ENCODE data around the gene TTLL9.

Gene TTLL9

DNA sequence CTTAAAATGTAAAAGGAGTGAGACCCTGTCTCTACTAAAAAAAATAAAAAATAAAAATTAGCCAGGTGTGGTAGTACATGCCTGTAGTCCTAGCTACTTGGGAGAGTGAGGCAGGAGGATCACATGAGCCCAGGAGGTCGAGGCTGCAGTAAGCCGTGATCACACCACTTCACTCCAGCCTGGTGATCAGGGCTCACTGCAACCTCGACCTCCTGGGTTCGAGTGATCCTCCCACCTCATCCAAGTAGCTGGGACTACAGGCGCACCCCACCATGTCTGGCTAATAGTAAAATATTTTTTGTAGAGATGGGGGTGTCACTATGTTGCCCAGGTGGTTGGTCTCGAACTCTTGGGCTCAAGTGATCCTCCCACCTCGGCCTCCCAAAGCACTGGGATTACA is 17.0 kb upstream of the TTLL9 start:
- WGBS, 2 donors (ENCODE audit: extremely low coverage in 2 of 2, insufficient read length in 2 of 2, insufficient replicate concordance in 1 of 2): no CpG with 5 or more reads among the region's 7 CpGs
- no peak overlapping the region for H3K4me2 ChIP-seq (ENCODE audit: insufficient read depth, low read length, poor library complexity, severe bottlenecking)

DNA sequence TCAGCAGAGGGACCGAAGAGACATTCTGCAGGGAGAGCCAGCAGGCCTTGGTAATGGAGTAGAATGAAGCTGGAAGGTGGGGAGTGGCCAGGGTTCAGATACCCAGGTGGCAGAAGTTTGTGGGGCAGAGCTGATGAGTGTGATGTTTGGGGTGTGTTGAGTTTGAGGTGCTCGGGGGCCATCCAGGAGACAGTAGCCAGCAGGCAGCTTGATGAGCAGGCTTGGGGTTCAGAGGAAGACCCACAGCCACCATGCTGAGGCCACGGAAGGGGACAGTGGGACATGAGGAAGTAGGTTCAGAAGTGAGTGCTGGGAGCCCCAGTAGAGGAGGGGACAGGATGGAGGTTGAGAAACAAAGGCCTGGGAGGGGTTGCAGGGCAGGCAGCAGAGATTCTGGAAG is 13.9 kb upstream of the TTLL9 start:
- peaks cover 9 to 13% of the 10 kb centered on the region in 2 donors for H3K4me1 ChIP-seq (ENCODE audit: control insufficient read depth in 2 of 2, insufficient read depth in 1 of 2, low read depth in 1 of 2, low read length in 2 of 2)
- DNase-seq (ENCODE audit: low spot score): no peak
- H3K4me2 ChIP-seq (ENCODE audit: insufficient read depth, low read length, poor library complexity, severe bottlenecking): no peak overlapping the region
- H3K27me3 ChIP-seq (ENCODE audit: control insufficient read depth in 3 of 3, insufficient read depth in 3 of 3, low read depth in 1 of 3, low read length in 3 of 3): peaks cover 0 to 34% (median 4%) of the 10 kb centered on the region in 3 experiments
- no peak overlapping the region for H3K4me3 ChIP-seq (ENCODE audit: low read length in 2 of 2)
- no peaks in the 10 kb centered on the region for H3K36me3 ChIP-seq (replicated peaks in 1 of 2; ENCODE audit: control insufficient read depth in 2 of 2, insufficient read depth in 2 of 2, low read length in 2 of 2)
- no peak overlapping the region for H3K27ac ChIP-seq (replicated peaks; ENCODE audit: low read length)
- no peak overlapping the region for H4K8ac ChIP-seq (ENCODE audit: low read depth, low read length)
- no peak overlapping the region for H2AFZ ChIP-seq (ENCODE audit: low read length)
- H3K18ac ChIP-seq (ENCODE audit: low read length): peak overlapping the region; percentile 51
- H2BK120ac ChIP-seq (ENCODE audit: low read depth, low read length): no peak overlapping the region
- peak overlapping the region; percentile 5 for H2BK15ac ChIP-seq (ENCODE audit: low read length)
- no peak overlapping the region for H2BK5ac ChIP-seq (ENCODE audit: low read length)
- H2BK12ac ChIP-seq (ENCODE audit: low read length): no peak overlapping the region
- no peak overlapping the region for H3K4ac ChIP-seq (ENCODE audit: low read length)
- H3K9ac ChIP-seq (ENCODE audit: low read depth, low read length, poor library complexity): no peak overlapping the region
- H2AK5ac ChIP-seq (ENCODE audit: low read depth, low read length): no peak overlapping the region
- no peaks in the 10 kb centered on the region for H3K9me3 ChIP-seq (replicated peaks in 1 of 2; ENCODE audit: control insufficient read depth in 2 of 2, insufficient read depth in 1 of 2, low read depth in 1 of 2, low read length in 2 of 2)
- WGBS, 2 donors (ENCODE audit: extremely low coverage in 2 of 2, insufficient read length in 2 of 2, insufficient replicate concordance in 1 of 2): no CpG with 5 or more reads among the region's 3 CpGs
- H4K91ac ChIP-seq (ENCODE audit: low read depth, low read length, poor library complexity): no peak overlapping the region
- H3K79me1 ChIP-seq (ENCODE audit: low read depth, low read length): no peaks in the 10 kb centered on the region
- H3K14ac ChIP-seq (ENCODE audit: low read length): no peak overlapping the region
- no peak overlapping the region for H3K23ac ChIP-seq (ENCODE audit: low read depth, low read length, poor library complexity)

More for the DNA sequence above, 17.0 kb upstream of the TTLL9 start:
- H2AK5ac ChIP-seq (ENCODE audit: low read depth, low read length): no peak overlapping the region
- H3K18ac ChIP-seq (ENCODE audit: low read length): no peak overlapping the region
- no peak overlapping the region for H2BK15ac ChIP-seq (ENCODE audit: low read length)
- no peak overlapping the region for H3K23ac ChIP-seq (ENCODE audit: low read depth, low read length, poor library complexity)
- H3K9ac ChIP-seq (ENCODE audit: low read depth, low read length, poor library complexity): no peak overlapping the region
- no peak overlapping the region for H2AFZ ChIP-seq (ENCODE audit: low read length)
- no peak overlapping the region for H3K14ac ChIP-seq (ENCODE audit: low read length)
- no peaks in the 10 kb centered on the region for H3K36me3 ChIP-seq (replicated peaks in 1 of 2; ENCODE audit: control insufficient read depth in 2 of 2, insufficient read depth in 2 of 2, low read length in 2 of 2)
- no peak overlapping the region for H2BK120ac ChIP-seq (ENCODE audit: low read depth, low read length)
- peaks cover 0 to 60% (median 15%) of the 10 kb centered on the region in 3 experiments for H3K27me3 ChIP-seq (ENCODE audit: control insufficient read depth in 3 of 3, insufficient read depth in 3 of 3, low read depth in 1 of 3, low read length in 3 of 3)
- no peak overlapping the region for H3K27ac ChIP-seq (replicated peaks; ENCODE audit: low read length)
- H2BK12ac ChIP-seq (ENCODE audit: low read length): no peak overlapping the region
- no peak overlapping the region for H4K8ac ChIP-seq (ENCODE audit: low read depth, low read length)
- no peak overlapping the region for H2BK5ac ChIP-seq (ENCODE audit: low read length)
- H4K91ac ChIP-seq (ENCODE audit: low read depth, low read length, poor library complexity): no peak overlapping the region
- H3K4me3 ChIP-seq (ENCODE audit: low read length in 2 of 2): no peak overlapping the region
- H3K4me1 ChIP-seq (ENCODE audit: control insufficient read depth in 2 of 2, insufficient read depth in 1 of 2, low read depth in 1 of 2, low read length in 2 of 2): no peaks in the 10 kb centered on the region
- no peak for DNase-seq (ENCODE audit: low spot score)
- H3K4ac ChIP-seq (ENCODE audit: low read length): no peak overlapping the region
- H3K79me1 ChIP-seq (ENCODE audit: low read depth, low read length): no peaks in the 10 kb centered on the region
- H3K9me3 ChIP-seq (replicated peaks in 1 of 2; ENCODE audit: control insufficient read depth in 2 of 2, insufficient read depth in 1 of 2, low read depth in 1 of 2, low read length in 2 of 2): no peaks in the 10 kb centered on the region

DNA sequence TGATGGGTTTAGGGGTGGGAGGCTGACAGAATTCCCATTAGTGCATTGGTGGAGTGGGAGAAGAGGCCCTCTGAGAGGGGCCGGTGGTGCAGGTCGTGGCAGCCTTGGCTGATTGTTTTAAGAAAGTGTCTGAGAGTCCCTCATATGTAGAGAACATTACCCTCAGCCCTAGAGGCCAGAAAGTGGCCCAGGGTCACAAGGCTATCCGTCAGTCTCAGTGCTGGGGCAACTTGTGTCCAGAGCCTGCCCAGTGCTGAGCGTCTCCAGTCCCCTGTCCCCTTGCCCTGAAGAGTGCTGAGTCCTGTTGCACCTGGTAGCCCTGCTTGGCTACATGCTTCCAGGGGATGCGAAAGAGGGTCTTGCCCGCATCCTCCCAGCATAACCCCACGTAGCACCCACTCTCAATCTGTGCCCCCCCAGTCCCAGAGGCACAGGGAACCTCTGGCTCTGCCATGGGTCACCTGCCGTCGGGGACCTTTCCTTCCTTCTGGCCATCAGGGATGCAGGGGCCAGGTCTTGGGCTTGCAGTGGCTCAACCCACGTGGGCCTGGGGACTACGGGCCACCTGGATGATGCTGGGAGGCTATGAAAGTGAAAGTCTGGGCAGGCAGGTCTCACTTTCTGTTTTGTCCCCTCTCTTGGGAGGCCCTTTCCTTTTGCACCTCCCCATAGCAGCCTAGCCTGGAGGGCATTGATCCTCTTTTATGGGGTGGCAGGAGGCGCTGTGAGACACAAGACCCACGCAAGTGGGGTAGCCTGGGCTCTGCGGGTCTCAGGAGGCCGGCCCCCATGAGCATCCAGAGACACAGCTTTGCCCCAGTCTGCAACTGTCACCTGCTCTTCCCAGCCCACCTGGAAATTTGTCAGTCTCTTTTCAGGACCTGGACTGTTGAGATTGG is 12.3 kb upstream of the TTLL9 start:
- WGBS, 2 donors (ENCODE audit: extremely low coverage in 2 of 2, insufficient read length in 2 of 2, insufficient replicate concordance in 1 of 2): no CpG with 5 or more reads among the region's 15 CpGs

DNA sequence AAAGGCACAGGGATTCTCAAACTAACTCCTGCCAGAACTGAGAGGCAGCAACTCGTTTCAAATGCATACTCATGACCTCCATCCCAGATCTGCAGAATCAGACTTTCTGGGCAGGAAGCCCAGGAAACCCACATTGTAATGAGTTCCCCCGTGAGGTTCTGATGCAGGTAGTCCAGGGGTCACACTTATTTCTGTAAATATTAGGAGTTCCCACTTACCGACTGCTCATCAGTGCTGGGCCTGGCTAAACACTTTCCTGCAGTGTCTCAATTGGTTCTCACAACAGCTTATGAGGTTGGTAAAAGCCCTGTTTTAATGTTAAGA is 11.7 kb upstream of the TTLL9 start:
- Histone ChIP-seq H3K18ac (ENCODE audit: low read length) (no peak overlapping the region), H3K9ac (ENCODE audit: low read depth, low read length, poor library complexity) (no peak overlapping the region), H2AFZ (ENCODE audit: low read length) (no peak overlapping the region), H3K4ac (ENCODE audit: low read length) (no peak overlapping the region), H3K79me1 (ENCODE audit: low read depth, low read length) (no peaks in the 10 kb centered on the region), H3K14ac (ENCODE audit: low read length) (no peak overlapping the region), H2BK5ac (ENCODE audit: low read length) (no peak overlapping the region), H3K27me3 (ENCODE audit: control insufficient read depth in 3 of 3, insufficient read depth in 3 of 3, low read depth in 1 of 3, low read length in 3 of 3) (peaks cover 0 to 29% (median 4%) of the 10 kb centered on the region in 3 experiments), H4K91ac (ENCODE audit: low read depth, low read length, poor library complexity) (no peak overlapping the region), H4K8ac (ENCODE audit: low read depth, low read length) (no peak overlapping the region), H3K36me3 (replicated peaks in 1 of 2; ENCODE audit: control insufficient read depth in 2 of 2, insufficient read depth in 2 of 2, low read length in 2 of 2) (peaks cover 0 to 10% of the 10 kb centered on the region in 2 donors), H2BK12ac (ENCODE audit: low read length) (no peak overlapping the region), H3K23ac (ENCODE audit: low read depth, low read length, poor library complexity) (no peak overlapping the region), H2BK120ac (ENCODE audit: low read depth, low read length) (no peak overlapping the region), H3K4me1 (ENCODE audit: control insufficient read depth in 2 of 2, insufficient read depth in 1 of 2, low read depth in 1 of 2, low read length in 2 of 2) (peaks cover 11 to 19% of the 10 kb centered on the region in 2 donors), H3K9me3 (replicated peaks in 1 of 2; ENCODE audit: control insufficient read depth in 2 of 2, insufficient read depth in 1 of 2, low read depth in 1 of 2, low read length in 2 of 2) (no peaks in the 10 kb centered on the region), H3K27ac (replicated peaks; ENCODE audit: low read length) (no peak overlapping the region), H2AK5ac (ENCODE audit: low read depth, low read length) (no peak overlapping the region), H2BK15ac (ENCODE audit: low read length) (no peak overlapping the region), H3K4me2 (ENCODE audit: insufficient read depth, low read length, poor library complexity, severe bottlenecking) (no peak overlapping the region), H3K4me3 (ENCODE audit: low read length in 2 of 2) (no peak overlapping the region)
- WGBS, 2 donors (ENCODE audit: extremely low coverage in 2 of 2, insufficient read length in 2 of 2, insufficient replicate concordance in 1 of 2): no CpG with 5 or more reads among the region's 3 CpGs
- DNase-seq (ENCODE audit: low spot score): no peak

More for the DNA sequence above, 12.3 kb upstream of the TTLL9 start:
- H3K4me1 ChIP-seq (ENCODE audit: control insufficient read depth in 2 of 2, insufficient read depth in 1 of 2, low read depth in 1 of 2, low read length in 2 of 2): peaks cover 11 to 19% of the 10 kb centered on the region in 2 donors
- no peak overlapping the region for H2BK15ac ChIP-seq (ENCODE audit: low read length)
- H3K23ac ChIP-seq (ENCODE audit: low read depth, low read length, poor library complexity): peak overlapping the region; percentile 57
- H2AFZ ChIP-seq (ENCODE audit: low read length): no peak overlapping the region
- H3K36me3 ChIP-seq (replicated peaks in 1 of 2; ENCODE audit: control insufficient read depth in 2 of 2, insufficient read depth in 2 of 2, low read length in 2 of 2): peaks cover 0 to 6% of the 10 kb centered on the region in 2 donors
- no peak overlapping the region for H3K4me3 ChIP-seq (ENCODE audit: low read length in 2 of 2)
- H3K27me3 ChIP-seq (ENCODE audit: control insufficient read depth in 3 of 3, insufficient read depth in 3 of 3, low read depth in 1 of 3, low read length in 3 of 3): peaks cover 0 to 29% (median 4%) of the 10 kb centered on the region in 3 experiments
- no peaks in the 10 kb centered on the region for H3K79me1 ChIP-seq (ENCODE audit: low read depth, low read length)
- H3K27ac ChIP-seq (replicated peaks; ENCODE audit: low read length): no peak overlapping the region
- no peak overlapping the region for H4K8ac ChIP-seq (ENCODE audit: low read depth, low read length)
- H2BK120ac ChIP-seq (ENCODE audit: low read depth, low read length): no peak overlapping the region
- no peaks in the 10 kb centered on the region for H3K9me3 ChIP-seq (replicated peaks in 1 of 2; ENCODE audit: control insufficient read depth in 2 of 2, insufficient read depth in 1 of 2, low read depth in 1 of 2, low read length in 2 of 2)
- no peak for DNase-seq (ENCODE audit: low spot score)
- no peak overlapping the region for H2BK12ac ChIP-seq (ENCODE audit: low read length)
- peak overlapping the region; percentile 11 for H3K18ac ChIP-seq (ENCODE audit: low read length)
- peak overlapping the region; percentile 25 for H3K14ac ChIP-seq (ENCODE audit: low read length)
- H3K9ac ChIP-seq (ENCODE audit: low read depth, low read length, poor library complexity): no peak overlapping the region
- H2AK5ac ChIP-seq (ENCODE audit: low read depth, low read length): peak overlapping the region; percentile 64
- no peak overlapping the region for H2BK5ac ChIP-seq (ENCODE audit: low read length)
- no peak overlapping the region for H3K4me2 ChIP-seq (ENCODE audit: insufficient read depth, low read length, poor library complexity, severe bottlenecking)
- no peak overlapping the region for H4K91ac ChIP-seq (ENCODE audit: low read depth, low read length, poor library complexity)
- no peak overlapping the region for H3K4ac ChIP-seq (ENCODE audit: low read length)

Measured in neuronal stem cell (in vitro differentiated cells).